OCI-LY7 (cell line): ENCODE results near the gene MOGAT1. TPM values are rescaled to one million over a fixed set of nuclear protein-coding genes. Genes with fewer than 3 reads are reported as not detected.

Source experiments
- BruUV-seq: library from RNA; stranded (reverse); fragments of 400-500 nt; replicated peaks from 2 replicates; lab custom pipeline; 2021; lab: Mats Ljungman, UMichigan
- CTCF ChIA-PET: fragments of 300-600 bp; sonication (Branson Sonifier 250); formaldehyde crosslinking; loops from one replicate; lab custom pipeline; 2022; ENCODE audit warnings: antibody characterized with exemption; ENCODE audit not compliant: unreplicated experiment; lab: Charles Lee
- POLR2A ChIA-PET: fragments of 300-600 bp; sonication (Branson Sonifier 250); formaldehyde crosslinking; loops from one replicate; lab custom pipeline; 2022; ENCODE audit warnings: antibody characterized with exemption; lab: Charles Lee
- DNase-seq: peaks from one replicate; pipeline ENCODE4 v3.0.0-alpha.2; 2015; ENCODE audit warnings: low spot score
- H2AFZ ChIP-seq: fragments of 200-600 bp; sonication (generic), shearing (Covaris generic); 2 replicates; pipeline ENCODE4 v1.6.1; 2014; ENCODE audit warnings: mild to moderate bottlenecking, antibody characterized with exemption, low read length, moderate library complexity
- H3K27ac ChIP-seq: fragments of 200-600 bp; sonication (generic); 2 replicates; pipeline ENCODE4 v1.5.1; 2014; ENCODE audit warnings: mixed run types, low read depth, mild to moderate bottlenecking, moderate library complexity, low read length, inconsistent platforms; ENCODE audit not compliant: poor library complexity, severe bottlenecking
- H3K36me3 ChIP-seq: fragments of 200-600 bp; sonication (generic); 2 replicates; pipeline ENCODE4 v1.6.1; 2014; ENCODE audit warnings: mild to moderate bottlenecking, antibody characterized with exemption, low read length, moderate library complexity, mixed read lengths; ENCODE audit not compliant: insufficient read depth
- H3K4me1 ChIP-seq: fragments of 200-600 bp; sonication (generic); 2 replicates; pipeline ENCODE4 v1.5.1; 2014; ENCODE audit warnings: mild to moderate bottlenecking, low read length; ENCODE audit not compliant: insufficient read depth, poor library complexity, severe bottlenecking
- H3K4me2 ChIP-seq: fragments of 200-600 bp; sonication (generic); 2 replicates; pipeline ENCODE4 v1.6.1; 2014; ENCODE audit warnings: mild to moderate bottlenecking, low read length
- H3K4me3 ChIP-seq: fragments of 200-600 bp; sonication (generic); 2 replicates; pipeline ENCODE4 v1.5.1; 2014; ENCODE audit warnings: mild to moderate bottlenecking, low read depth, low read length; ENCODE audit not compliant: poor library complexity, severe bottlenecking
- H3K79me2 ChIP-seq: fragments of 200-600 bp; sonication (generic); 2 replicates; pipeline ENCODE4 v1.6.1; 2016; ENCODE audit warnings: low read depth, mild to moderate bottlenecking, low read length, moderate library complexity, mixed read lengths; ENCODE audit not compliant: insufficient read depth
- H3K9me2 ChIP-seq: fragments of 200-600 bp; sonication (generic); 2 replicates; pipeline ENCODE4 v1.6.1; 2016; ENCODE audit warnings: mild to moderate bottlenecking, low read length, mixed read lengths; ENCODE audit not compliant: insufficient read depth
- H3K9me3 ChIP-seq: fragments of 200-600 bp; sonication (generic); 2 replicates; pipeline ENCODE4 v1.6.1; 2014; ENCODE audit warnings: mild to moderate bottlenecking, mixed run types, low read length, mixed read lengths
- H4K20me1 ChIP-seq: fragments of 200-600 bp; sonication (generic); 2 replicates; pipeline ENCODE4 v1.6.1; 2014; ENCODE audit warnings: mild to moderate bottlenecking, antibody characterized with exemption, low read length, moderate library complexity, mixed read lengths; ENCODE audit not compliant: insufficient read depth
- EZH2phosphoT487 ChIP-seq: fragments of 200-600 bp; sonication (generic); IDR thresholded peaks from 2 replicates; pipeline ENCODE4 v1.6.1; 2018; ENCODE audit warnings: low read depth, borderline replicate concordance, mild to moderate bottlenecking, mixed run types, antibody characterized with exemption, low read length, moderate library complexity, mixed read lengths
- intact Hi-C: fragments of 100-400 bp; cut with micrococcal nuclease; formaldehyde crosslinking; loops from one replicate; pipeline ENCODE4 v1.10.0; 2022; ENCODE audit not compliant: unreplicated experiment
- total RNA-seq, 2 experiments: library from RNA; depleted of rRNA in 1 of 2; stranded (reverse); fragments of >200 nt in 1 of 2; shearing (Covaris generic) in 1 of 2; gene quantifications; 2 replicates each; pipeline ENCODE4 v1.2.3, GENCODE V29; 2014 to 2022
- TF ChIP-seq, protein P1 (sequence below): fragments of 200-600 bp; sonication (generic); conservative IDR thresholded peaks from 2 replicates; pipeline ENCODE4 v1.5.1; 2014; ENCODE audit warnings: mild to moderate bottlenecking, antibody characterized with exemption, low read length, moderate library complexity, mixed read lengths

MOGAT1 gene
- total RNA-seq, 2 experiments from 2014 or later = not detected

DNA sequence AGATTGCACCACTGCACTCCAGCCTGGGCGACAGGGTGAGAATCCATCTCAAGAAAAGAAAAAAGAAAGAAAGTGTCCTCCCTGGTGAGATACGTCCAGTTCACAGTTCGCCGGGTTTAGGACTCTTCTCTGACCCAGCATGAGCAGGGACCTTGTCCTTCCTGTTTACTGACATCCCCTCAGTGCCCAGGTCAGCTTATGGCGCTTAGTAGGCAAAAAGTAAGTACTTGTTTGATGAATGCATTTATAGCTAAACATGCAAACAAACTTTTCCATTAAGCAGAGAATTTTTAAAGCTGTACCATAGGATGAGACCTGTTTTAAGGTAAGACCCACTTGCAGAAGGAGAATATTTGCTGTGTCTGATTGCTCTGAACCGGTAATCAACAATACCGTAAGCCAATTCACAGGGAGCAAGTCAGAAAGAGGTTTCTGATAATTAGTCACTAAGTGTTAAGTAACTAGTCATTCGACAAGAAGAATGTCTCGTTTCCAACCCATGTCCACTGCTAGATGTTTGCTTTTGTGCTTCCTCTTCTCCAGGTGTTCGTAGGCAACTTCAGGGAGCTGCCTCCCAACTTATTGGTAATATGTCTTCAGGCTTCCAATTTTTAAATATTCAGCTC is 40.0 kb downstream of the MOGAT1 start:
- Histone ChIP-seq H3K9me3 (no peaks in the 10 kb centered on the region), H3K4me1 (peaks cover 43% of the 10 kb centered on the region), H3K36me3 (no peaks in the 10 kb centered on the region), H3K9me2 (no peaks in the 10 kb centered on the region), H3K4me3 (no peak overlapping the region), H3K27ac (no peak overlapping the region), H3K4me2 (no peak overlapping the region), H3K79me2 (no peaks in the 10 kb centered on the region), H4K20me1 (no peaks in the 10 kb centered on the region), H2AFZ (no peak overlapping the region)
- BruUV-seq = no TSS peak
- ChIA-PET POLR2A (interaction anchor here (1.1 to 1.5 kb wide), 2 partner anchors 17 to 23 kb away, joined by 3 to 6 read pairs; no protein-coding TSS in a partner anchor), CTCF (no interaction called here)
- DNase-seq = no peak
- intact Hi-C loops = no loop called here
- no peak for TF ChIP-seq EZH2phosphoT487
- TF ChIP-seq, protein P1, sequence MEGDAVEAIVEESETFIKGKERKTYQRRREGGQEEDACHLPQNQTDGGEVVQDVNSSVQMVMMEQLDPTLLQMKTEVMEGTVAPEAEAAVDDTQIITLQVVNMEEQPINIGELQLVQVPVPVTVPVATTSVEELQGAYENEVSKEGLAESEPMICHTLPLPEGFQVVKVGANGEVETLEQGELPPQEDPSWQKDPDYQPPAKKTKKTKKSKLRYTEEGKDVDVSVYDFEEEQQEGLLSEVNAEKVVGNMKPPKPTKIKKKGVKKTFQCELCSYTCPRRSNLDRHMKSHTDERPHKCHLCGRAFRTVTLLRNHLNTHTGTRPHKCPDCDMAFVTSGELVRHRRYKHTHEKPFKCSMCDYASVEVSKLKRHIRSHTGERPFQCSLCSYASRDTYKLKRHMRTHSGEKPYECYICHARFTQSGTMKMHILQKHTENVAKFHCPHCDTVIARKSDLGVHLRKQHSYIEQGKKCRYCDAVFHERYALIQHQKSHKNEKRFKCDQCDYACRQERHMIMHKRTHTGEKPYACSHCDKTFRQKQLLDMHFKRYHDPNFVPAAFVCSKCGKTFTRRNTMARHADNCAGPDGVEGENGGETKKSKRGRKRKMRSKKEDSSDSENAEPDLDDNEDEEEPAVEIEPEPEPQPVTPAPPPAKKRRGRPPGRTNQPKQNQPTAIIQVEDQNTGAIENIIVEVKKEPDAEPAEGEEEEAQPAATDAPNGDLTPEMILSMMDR = no peak

- no peaks in the 10 kb centered on the region for H3K36me3 ChIP-seq
- no peaks in the 10 kb centered on the region for H3K79me2 ChIP-seq
- H3K4me3 ChIP-seq = no peak overlapping the region
- ChIA-PET CTCF (no interaction called here), POLR2A (interaction anchor here (0.7 to 1.1 kb wide), 4 partner anchors 38 to 204 kb away, joined by 3 to 7 read pairs (median 5); no protein-coding TSS in a partner anchor)
- H3K4me1 ChIP-seq = peaks cover 49% of the 10 kb centered on the region
- H4K20me1 ChIP-seq = no peaks in the 10 kb centered on the region
- no peak overlapping the region for H2AFZ ChIP-seq
- H3K9me3 ChIP-seq = no peaks in the 10 kb centered on the region
- no peak overlapping the region for H3K4me2 ChIP-seq
- TF ChIP-seq, protein P1 = no peak
- no peak for TF ChIP-seq EZH2phosphoT487
- intact Hi-C loops = no loop called here
- DNase-seq = no peak
- BruUV-seq = no TSS peak
- H3K9me2 ChIP-seq = no peaks in the 10 kb centered on the region
- no peak overlapping the region for H3K27ac ChIP-seq
These were observed 41.5 kb downstream of the MOGAT1 start for GRCh38 chr2:222713002-222713401.
